ENCODE measurements around the gene DDX47.

- TF ChIP-seq GATA3 (IDR thresholded peaks at IDR 0.05; ENCODE audit: low read depth, low read length), result no peak
- no peak for TF ChIP-seq GATA2 (IDR thresholded peaks at IDR 0.05; ENCODE audit: low read depth, low read length)
Measured at GRCh38 chr12:12796928-12797793, 16.0 kb upstream of the DDX47 start.
